Measurements from ENCODE around the gene DOCK2.
"Not testable (repeated sequence)": the region's sequence is repeated elsewhere in the genome, so short reads cannot be mapped to it uniquely, and the experiment has no call there.

DOCK2 gene

GRCh38 chr5:169641253-169641652 lies 4.2 kb downstream of the DOCK2 start:
- no peak for DNase-seq

GRCh38 chr5:169646856-169647255 lies 9.8 kb downstream of the DOCK2 start:
- DNase-seq: no peak

GRCh38 chr5:169647566-169647965 lies 10.5 kb downstream of the DOCK2 start:
- no peak for DNase-seq

- no peak for DNase-seq
Measured at GRCh38 chr5:169648725-169649310, 11.7 kb downstream of the DOCK2 start.

- no peak for DNase-seq
Measured at GRCh38 chr5:169649486-169649885, 12.4 kb downstream of the DOCK2 start.

GRCh38 chr5:169650701-169651331 lies 13.7 kb downstream of the DOCK2 start:
- no peak for DNase-seq

GRCh38 chr5:169651526-169651925 lies 14.5 kb downstream of the DOCK2 start:
- no peak for DNase-seq

GRCh38 chr5:169652057-169652456 lies 15.0 kb downstream of the DOCK2 start:
- no peak for DNase-seq

- DNase-seq: no peak
Measured at GRCh38 chr5:169653091-169653490, 16.0 kb downstream of the DOCK2 start.

GRCh38 chr5:169655353-169655752 lies 18.3 kb downstream of the DOCK2 start:
- no peak for DNase-seq

GRCh38 chr5:169656125-169656901 lies 19.2 kb downstream of the DOCK2 start:
- DNase-seq: no peak

GRCh38 chr5:169657127-169657526 lies 20.1 kb downstream of the DOCK2 start:
- DNase-seq: no peak

- not testable (repeated sequence) for DNase-seq
Measured at GRCh38 chr5:169662451-169662850, 25.4 kb downstream of the DOCK2 start.

- DNase-seq: no peak
Measured at GRCh38 chr5:169663537-169663936, 26.5 kb downstream of the DOCK2 start.

GRCh38 chr5:169666365-169666764 lies 29.3 kb downstream of the DOCK2 start:
- no peak for DNase-seq

- DNase-seq: no peak
Measured at GRCh38 chr5:169667896-169668674, 31.0 kb downstream of the DOCK2 start.

- no peak for DNase-seq
Measured at GRCh38 chr5:169668732-169669131, 31.7 kb downstream of the DOCK2 start.

GRCh38 chr5:169670769-169671525 lies 33.9 kb downstream of the DOCK2 start:
- no peak for DNase-seq

GRCh38 chr5:169682026-169682425 lies 45.0 kb downstream of the DOCK2 start:
- DNase-seq: no peak

- DNase-seq: no peak
Measured at GRCh38 chr5:169686137-169686536, 49.1 kb downstream of the DOCK2 start.

- DNase-seq: no peak
Measured at GRCh38 chr5:169688106-169688505, 51.0 kb downstream of the DOCK2 start.

- DNase-seq: no peak
Measured at GRCh38 chr5:169691471-169691870, 54.4 kb downstream of the DOCK2 start.
